AG09309 (cell line): ENCODE data around the gene CACNA1B.

Source experiments
- DNase-seq: peaks from one replicate; pipeline ENCODE4 v3.0.0-alpha.2; 2010; ENCODE audit warnings: low read depth
- H3K4me3 ChIP-seq: 2 replicates; pipeline ENCODE4 v1.5.1; 2011; ENCODE audit warnings: mild to moderate bottlenecking, low read depth, low read length, moderate library complexity; ENCODE audit not compliant: control insufficient read depth
- TF ChIP-seq, protein P1 (sequence below): IDR thresholded peaks from 2 replicates; pipeline ENCODE4 v1.5.1; 2011; ENCODE audit warnings: mild to moderate bottlenecking, low read depth, low read length, inconsistent platforms; ENCODE audit not compliant: insufficient read depth, control insufficient read depth; ENCODE audit errors: missing control alignments

Gene CACNA1B

DNA sequence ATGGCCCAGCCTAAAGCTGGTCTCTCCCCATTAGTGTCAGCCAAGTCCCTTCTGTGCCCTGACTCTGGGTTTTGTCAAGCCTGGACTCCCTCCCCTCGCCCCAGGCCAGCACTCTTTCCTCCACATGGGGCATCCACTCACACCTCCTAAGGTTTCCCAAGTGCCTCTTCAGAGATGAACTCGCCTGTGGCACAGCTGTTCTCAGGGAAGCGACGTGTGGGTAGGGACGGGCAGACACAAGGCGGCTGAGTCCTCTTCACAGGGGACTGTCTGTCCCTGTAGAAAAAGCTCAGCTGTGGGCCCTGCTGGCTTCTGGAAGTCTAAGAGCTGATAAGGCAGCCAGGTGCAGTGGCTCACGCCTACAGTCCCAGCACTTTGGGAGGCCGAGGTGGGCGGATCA is 78.5 kb downstream of the CACNA1B start:
- DNase-seq: no peak
- no peak overlapping the region for H3K4me3 ChIP-seq
- TF ChIP-seq, protein P1, sequence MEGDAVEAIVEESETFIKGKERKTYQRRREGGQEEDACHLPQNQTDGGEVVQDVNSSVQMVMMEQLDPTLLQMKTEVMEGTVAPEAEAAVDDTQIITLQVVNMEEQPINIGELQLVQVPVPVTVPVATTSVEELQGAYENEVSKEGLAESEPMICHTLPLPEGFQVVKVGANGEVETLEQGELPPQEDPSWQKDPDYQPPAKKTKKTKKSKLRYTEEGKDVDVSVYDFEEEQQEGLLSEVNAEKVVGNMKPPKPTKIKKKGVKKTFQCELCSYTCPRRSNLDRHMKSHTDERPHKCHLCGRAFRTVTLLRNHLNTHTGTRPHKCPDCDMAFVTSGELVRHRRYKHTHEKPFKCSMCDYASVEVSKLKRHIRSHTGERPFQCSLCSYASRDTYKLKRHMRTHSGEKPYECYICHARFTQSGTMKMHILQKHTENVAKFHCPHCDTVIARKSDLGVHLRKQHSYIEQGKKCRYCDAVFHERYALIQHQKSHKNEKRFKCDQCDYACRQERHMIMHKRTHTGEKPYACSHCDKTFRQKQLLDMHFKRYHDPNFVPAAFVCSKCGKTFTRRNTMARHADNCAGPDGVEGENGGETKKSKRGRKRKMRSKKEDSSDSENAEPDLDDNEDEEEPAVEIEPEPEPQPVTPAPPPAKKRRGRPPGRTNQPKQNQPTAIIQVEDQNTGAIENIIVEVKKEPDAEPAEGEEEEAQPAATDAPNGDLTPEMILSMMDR: no peak

DNA sequence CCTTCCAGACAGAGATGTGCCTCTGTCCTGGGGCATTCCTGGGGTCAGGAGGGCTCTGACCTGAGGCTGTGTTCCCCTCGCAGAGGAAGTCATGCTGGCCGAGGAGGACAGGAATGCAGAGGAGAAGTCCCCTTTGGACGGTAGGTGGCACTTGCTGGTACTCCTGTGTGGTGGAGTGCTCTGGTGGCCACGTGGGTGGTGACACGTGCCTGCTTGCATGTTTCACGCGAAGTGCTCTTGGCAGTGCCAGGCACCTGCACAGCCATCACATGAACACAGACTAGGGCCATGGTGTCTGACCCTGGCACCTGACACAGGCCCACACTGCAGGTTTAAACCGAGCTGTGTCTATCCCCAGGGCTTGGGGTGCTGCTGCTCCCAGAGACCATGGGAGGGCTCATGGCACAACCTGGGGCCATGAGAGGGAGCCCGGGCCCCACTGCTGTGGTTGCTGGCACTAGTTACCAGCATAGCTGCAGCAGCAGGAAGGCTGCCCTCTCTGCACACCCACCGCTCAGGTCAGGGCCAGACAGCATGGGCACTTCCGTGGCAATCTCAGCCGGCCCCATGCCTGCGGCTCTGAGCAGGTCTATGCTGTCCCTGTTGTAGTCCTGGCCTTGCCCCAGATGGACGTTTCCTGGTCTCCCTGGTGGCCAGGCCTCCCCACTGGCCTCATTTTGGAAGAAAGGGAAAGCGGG is 79.3 kb downstream of the CACNA1B start:
- DNase-seq: no peak
- TF ChIP-seq, protein P1: no peak

DNA sequence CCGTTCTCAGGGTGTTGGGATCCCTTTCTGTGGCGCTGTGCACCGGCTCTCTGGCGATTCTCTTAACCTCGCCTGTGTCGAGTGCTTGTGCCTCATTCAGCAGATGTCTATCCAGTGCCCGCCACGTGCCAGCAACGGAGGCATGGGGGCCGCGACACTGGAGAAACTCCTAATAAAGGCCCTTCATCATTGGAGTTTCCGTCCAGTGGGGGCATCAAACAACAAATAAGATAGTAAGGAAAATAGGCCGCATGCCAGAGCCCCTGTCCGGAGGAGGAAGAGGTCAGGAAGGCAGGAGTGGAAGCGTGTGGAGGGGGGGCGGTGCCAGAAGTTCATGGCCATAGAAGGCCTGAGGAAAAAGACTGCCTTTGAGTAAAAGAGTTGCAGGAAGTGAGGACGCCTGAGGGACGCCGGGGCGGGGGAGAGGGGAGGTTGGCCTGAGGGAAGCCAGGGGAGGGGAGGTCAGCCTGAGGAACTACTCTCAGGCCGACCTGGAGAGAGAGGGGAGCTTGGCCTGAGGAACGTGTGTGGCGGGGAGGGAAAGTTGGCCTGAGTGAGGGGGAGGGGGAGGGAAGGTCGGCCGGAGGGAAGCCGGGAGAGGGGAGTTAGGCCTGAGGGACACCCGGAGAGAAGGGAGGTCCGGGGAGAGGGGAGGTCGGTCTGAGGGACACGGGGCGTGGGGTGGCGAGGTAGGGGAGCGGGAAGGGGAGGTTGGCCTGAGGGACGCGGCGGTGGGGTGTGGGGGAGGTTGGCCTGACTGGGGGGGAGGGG is 82.2 kb downstream of the CACNA1B start:
- no peak for DNase-seq
- TF ChIP-seq, protein P1: no peak
- H3K4me3 ChIP-seq: no peak overlapping the region

More for the DNA sequence above, 79.3 kb downstream of the CACNA1B start:
- H3K4me3 ChIP-seq: no peak overlapping the region

DNA sequence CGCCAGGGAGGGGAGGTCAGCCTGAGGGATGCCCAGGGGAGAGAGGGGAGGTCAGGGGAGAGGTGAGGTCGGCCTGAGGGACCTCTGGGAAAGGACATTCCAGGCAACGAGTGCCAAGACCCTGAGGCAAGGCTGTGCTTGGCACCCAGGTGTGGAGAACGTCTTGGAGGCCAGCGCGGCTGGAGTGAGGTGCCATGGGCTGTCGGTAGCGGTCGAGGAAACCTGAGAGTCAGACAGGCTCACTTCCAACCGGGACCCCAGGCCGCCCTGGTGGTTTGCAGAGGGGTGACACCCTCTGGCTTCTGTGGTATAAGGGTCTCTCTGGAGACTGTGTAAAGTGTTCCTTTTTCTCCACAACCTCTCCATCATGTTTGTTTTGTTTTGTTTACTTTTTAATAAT is 82.9 kb downstream of the CACNA1B start:
- no peak for DNase-seq
- no peak overlapping the region for H3K4me3 ChIP-seq
- TF ChIP-seq, protein P1: no peak

DNA sequence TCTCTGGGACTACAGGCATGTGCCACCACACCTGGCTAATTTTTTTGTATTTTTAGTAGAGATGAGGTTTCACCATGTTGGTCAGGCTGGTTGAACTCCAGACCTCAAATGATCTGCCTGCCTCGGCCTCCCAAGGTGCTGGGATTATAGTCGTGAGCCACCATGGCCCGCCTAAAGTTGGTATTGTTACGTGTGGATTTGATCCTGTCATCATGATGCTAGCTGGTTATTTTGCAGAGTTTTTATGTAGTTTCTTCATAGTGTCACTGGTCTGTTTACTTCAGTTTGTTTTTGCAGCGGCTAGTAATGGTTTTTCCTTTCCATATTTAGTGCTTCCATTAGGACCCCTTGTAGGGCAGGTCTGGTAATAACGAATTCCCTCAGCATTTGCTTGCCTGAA is 85.9 kb downstream of the CACNA1B start:
- TF ChIP-seq, protein P1: no peak
- H3K4me3 ChIP-seq: no peak overlapping the region
- no peak for DNase-seq

DNA sequence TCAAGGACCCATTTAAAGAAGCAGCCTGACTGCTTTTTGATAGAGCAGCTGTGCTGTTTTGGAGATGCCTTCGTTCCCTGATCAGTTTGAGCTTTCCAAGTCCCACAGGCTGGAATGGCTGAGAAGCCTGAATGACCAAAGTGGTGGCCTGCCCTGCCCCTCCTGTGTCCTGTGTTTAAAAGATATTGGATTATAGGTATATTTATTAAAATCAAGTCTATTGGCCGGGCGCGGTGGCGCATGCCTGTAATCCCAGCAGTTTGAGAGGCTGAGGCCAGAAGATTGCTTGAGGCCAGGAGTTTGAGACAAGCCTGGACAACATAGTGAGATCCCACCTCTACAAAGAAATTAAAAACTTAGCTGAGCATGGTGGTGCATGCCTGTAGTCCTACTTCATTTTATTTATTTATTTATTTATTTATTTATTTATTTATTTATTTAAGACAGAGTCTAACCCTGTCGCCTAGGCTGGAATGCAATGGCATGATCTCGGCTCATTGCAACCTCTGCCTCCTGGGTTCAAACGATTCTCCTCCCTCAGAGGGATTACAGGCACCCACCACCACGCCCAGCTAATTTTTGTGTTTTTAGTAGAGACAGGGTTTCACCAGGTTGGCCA is 87.7 kb downstream of the CACNA1B start:
- no peak overlapping the region for H3K4me3 ChIP-seq
- TF ChIP-seq, protein P1: no peak
- DNase-seq: no peak
